ENCODE data around the gene IL12RB2.

IL12RB2 gene

GRCh38 chr1:67381154-67381553 lies 73.5 kb downstream of the IL12RB2 start:
- Histone ChIP-seq H3K9me3 (ENCODE audit: control insufficient read depth, insufficient read depth, low read depth, low read length) (no peaks in the 10 kb centered on the region), H3K4me3 (ENCODE audit: low read depth, low read length) (no peak overlapping the region), H3K4me1 (ENCODE audit: control insufficient read depth, insufficient read depth, low read length) (no peaks in the 10 kb centered on the region), H3K36me3 (ENCODE audit: control insufficient read depth in 2 of 2, insufficient read depth in 1 of 2, low read length in 2 of 2) (peaks cover 0 to 6% of the 10 kb centered on the region in 2 experiments; a peak in 1 of 3 replicates), H3K27ac (ENCODE audit: extremely low read depth, low read depth, low read length) (no peak overlapping the region)
- CTCF ChIA-PET, result no interaction called here
- POLR2A ChIA-PET, result no interaction called here
- TF ChIP-seq ZNF658 (tag by site-specific recombination; IDR thresholded peaks at IDR 0.05) (no peak), ZNF521 (tag by site-specific recombination; IDR thresholded peaks at IDR 0.05) (no peak), ZNF660 (tag by site-specific recombination; IDR thresholded peaks at IDR 0.05) (no peak), ZSCAN23 (tag by site-specific recombination; IDR thresholded peaks at IDR 0.05) (no peak), ZNF211 (tag by site-specific recombination; IDR thresholded peaks at IDR 0.05; ENCODE audit: low read depth) (no peak), GLIS1 (tag by site-specific recombination; IDR thresholded peaks at IDR 0.05) (no peak), HIC1 (tag by site-specific recombination; IDR thresholded peaks at IDR 0.05) (no peak), ZNF558 (tag by site-specific recombination; IDR thresholded peaks at IDR 0.05) (no peak), ZNF341 (tag by site-specific recombination; IDR thresholded peaks at IDR 0.05; ENCODE audit: low read depth) (no peak), ZNF133 (tag by site-specific recombination; IDR thresholded peaks at IDR 0.05) (no peak), ZBTB17 (tag by site-specific recombination; IDR thresholded peaks at IDR 0.05) (no peak), FEZF1 (tag by site-specific recombination; IDR thresholded peaks at IDR 0.05) (no peak), ZNF549 (tag by site-specific recombination; IDR thresholded peaks at IDR 0.05) (no peak)

- Histone ChIP-seq H3K4me3 (ENCODE audit: low read depth, low read length) (no peak overlapping the region), H3K4me1 (ENCODE audit: control insufficient read depth, insufficient read depth, low read length) (no peaks in the 10 kb centered on the region), H3K36me3 (ENCODE audit: control insufficient read depth in 2 of 2, insufficient read depth in 1 of 2, low read length in 2 of 2) (peaks cover 0 to 6% of the 10 kb centered on the region in 2 experiments; a peak in 1 of 3 replicates), H3K27ac (ENCODE audit: extremely low read depth, low read depth, low read length) (no peak overlapping the region), H3K9me3 (ENCODE audit: control insufficient read depth, insufficient read depth, low read depth, low read length) (no peaks in the 10 kb centered on the region)
- no peak for TF ChIP-seq ZNF354C (tag by site-specific recombination; IDR thresholded peaks at IDR 0.05; ENCODE audit: borderline replicate concordance, low read depth)
- no peak for TF ChIP-seq TRIM28 (IDR thresholded peaks at IDR 0.05; ENCODE audit: borderline replicate concordance, low read length)
- no peak for TF ChIP-seq ZNF521 (tag by site-specific recombination; IDR thresholded peaks at IDR 0.05)
- TF ChIP-seq SP3 (tag by site-specific recombination; IDR thresholded peaks at IDR 0.05), result no peak
- TF ChIP-seq ZNF24 (tag by site-specific recombination; IDR thresholded peaks at IDR 0.05), result no peak
- TF ChIP-seq ZBTB44 (tag by site-specific recombination; IDR thresholded peaks at IDR 0.05), result no peak
- no peak for TF ChIP-seq ZNF138 (tag by site-specific recombination; IDR thresholded peaks at IDR 0.05; ENCODE audit: borderline replicate concordance)
- ChIA-PET POLR2A (interaction anchor here (0.6 kb wide), 1 partner anchor 38 kb away, joined by 3 read pairs; no protein-coding TSS in a partner anchor), CTCF (interaction anchor here (1.1 kb wide), 1 partner anchor 118 kb away, joined by 3 read pairs; no protein-coding TSS in a partner anchor)
Measured at GRCh38 chr1:67382292-67382691, 74.6 kb downstream of the IL12RB2 start.

- no peaks in the 10 kb centered on the region for H3K9me3 ChIP-seq (ENCODE audit: control insufficient read depth, insufficient read depth, low read depth, low read length)
- TF ChIP-seq ZFP69B (tag by site-specific recombination; IDR thresholded peaks at IDR 0.05), result no peak
- TF ChIP-seq SETDB1 (IDR thresholded peaks at IDR 0.05; ENCODE audit: insufficient read length, low read length), result peak; percentile 60
- peak; percentile 100 for TF ChIP-seq ZNF585B (tag by site-specific recombination; IDR thresholded peaks at IDR 0.05)
- no peak overlapping the region for H3K4me3 ChIP-seq (ENCODE audit: low read depth, low read length)
- ChIA-PET CTCF (no interaction called here), POLR2A (no interaction called here)
- H3K36me3 ChIP-seq (ENCODE audit: control insufficient read depth in 2 of 2, insufficient read depth in 1 of 2, low read length in 2 of 2), result peaks cover 0 to 6% of the 10 kb centered on the region in 2 experiments; a peak in 1 of 3 replicates
- no peak overlapping the region for H3K27ac ChIP-seq (ENCODE audit: extremely low read depth, low read depth, low read length)
- no peaks in the 10 kb centered on the region for H3K4me1 ChIP-seq (ENCODE audit: control insufficient read depth, insufficient read depth, low read length)
Measured at GRCh38 chr1:67383999-67384638, 76.4 kb downstream of the IL12RB2 start.

All from HEK293 (cell line).